DMS 273 (cell line): ENCODE results near the gene TMEM221.
"Not testable (repeated sequence)": the region's sequence is repeated elsewhere in the genome, so short reads cannot be mapped to it uniquely, and the experiment has no call there.

Source experiments
- DNase-seq: peaks from one replicate; lab custom pipeline; 2025; ENCODE audit not compliant: unreplicated experiment; lab: John Stamatoyannopoulos, UW

Gene TMEM221

GRCh38 chr19:17475011-17475540 lies 26.6 kb upstream of the TMEM221 start:
- DNase-seq = not testable (repeated sequence)

DNA sequence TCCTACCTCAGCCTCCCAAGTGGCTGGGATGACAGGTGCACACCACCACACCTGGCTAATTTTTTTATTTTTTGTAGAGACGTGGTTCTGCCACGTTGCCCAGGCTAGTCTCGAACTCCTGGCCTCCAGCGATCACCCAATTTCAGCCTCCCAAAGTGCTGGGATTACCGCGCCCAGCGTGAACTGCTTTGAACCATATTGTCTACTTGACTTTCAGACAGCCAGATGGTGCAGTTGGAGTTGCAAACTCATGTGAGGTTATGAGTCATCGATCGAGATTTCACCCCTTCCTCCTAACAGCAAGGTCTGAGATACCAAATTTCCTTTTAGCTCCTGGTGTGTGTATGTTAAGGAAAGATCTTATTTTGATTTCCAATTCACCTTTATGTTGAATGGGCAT lies 24.6 kb upstream of the TMEM221 start:
- peak; percentile 92 for DNase-seq

- peak; percentile 73 for DNase-seq
Measured at GRCh38 chr19:17471410-17472125, 23.1 kb upstream of the TMEM221 start.

GRCh38 chr19:17470068-17470841 lies 21.8 kb upstream of the TMEM221 start, which contains the start of gene SLC27A1:
Gene SLC27A1 (plus strand): TSS chr19:17470524. CDS start chr19:17470541, 17 bp downstream.
- DNase-seq = peak; percentile 100

- peak; percentile 99 for DNase-seq
Measured at GRCh38 chr19:17469481-17470067, 21.1 kb upstream of the TMEM221 start.

DNA sequence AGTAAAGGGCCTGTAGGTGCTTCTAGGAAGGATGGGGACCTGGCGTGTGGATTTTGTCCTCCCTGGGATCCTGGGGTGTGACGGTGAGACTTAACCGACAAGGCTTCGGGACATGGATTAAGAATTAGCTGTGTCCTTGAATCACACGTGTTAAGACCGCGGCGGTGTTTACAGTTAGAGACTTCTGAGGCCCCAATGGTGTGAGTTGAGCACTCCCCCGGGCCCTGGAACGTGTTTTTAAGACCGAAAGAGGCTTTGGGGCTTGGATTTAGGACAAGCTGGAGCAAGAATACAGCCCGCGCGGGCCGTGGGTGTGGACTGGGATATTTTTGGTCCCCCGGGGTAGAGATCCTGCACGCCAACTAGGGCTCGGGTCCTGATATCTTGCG lies 20.6 kb upstream of the TMEM221 start:
- DNase-seq = peak; percentile 87

- no peak for DNase-seq
Measured at GRCh38 chr19:17468302-17469091, 20.0 kb upstream of the TMEM221 start.

GRCh38 chr19:17467471-17468301 lies 19.2 kb upstream of the TMEM221 start:
- DNase-seq = no peak

DNA sequence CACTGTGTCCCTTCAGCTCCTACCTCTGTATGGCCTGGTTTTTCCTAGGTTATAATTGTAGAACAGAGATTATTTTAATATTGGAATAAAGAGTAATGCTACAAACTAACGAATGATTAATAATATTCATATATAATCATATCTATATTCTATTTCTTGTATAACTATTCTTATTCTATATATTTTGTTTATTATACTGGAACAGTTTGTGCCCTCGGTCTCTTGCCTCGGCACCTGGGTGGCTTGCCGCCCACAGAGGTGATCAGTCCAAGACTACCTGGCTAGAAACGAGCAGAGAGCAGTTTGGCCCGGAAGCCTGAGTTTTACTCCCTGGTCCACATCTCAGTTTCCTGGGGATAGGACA lies 18.0 kb upstream of the TMEM221 start:
- DNase-seq = no peak

- no peak for DNase-seq
Measured at GRCh38 chr19:17460372-17461230, 12.1 kb upstream of the TMEM221 start, which contains the start of gene NXNL1. Gene NXNL1 (minus strand): TSS chr19:17460926. CDS start chr19:17460869, 57 bp downstream.

DNA sequence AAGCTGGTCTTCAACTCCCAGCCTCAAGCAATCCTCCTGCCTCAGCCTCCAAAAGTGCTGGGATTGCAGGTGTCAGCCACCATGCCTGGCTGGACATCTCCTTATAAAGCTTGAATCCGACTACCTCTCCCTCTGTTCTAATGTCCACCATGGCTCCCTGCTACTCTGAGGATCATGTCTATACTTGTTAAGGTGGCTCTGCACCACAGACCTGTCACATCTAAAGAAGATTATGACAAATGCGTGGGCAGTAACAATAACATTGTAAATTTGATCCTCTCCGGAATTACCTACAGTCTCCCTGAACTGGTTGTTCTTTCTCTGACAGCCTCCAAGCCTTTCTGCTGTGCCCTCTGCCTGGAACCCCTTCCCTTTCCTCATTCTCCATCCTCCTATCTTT lies 10.5 kb upstream of the TMEM221 start:
- no peak for DNase-seq

- no peak for DNase-seq
Measured at GRCh38 chr19:17457616-17458015, 9.1 kb upstream of the TMEM221 start.

GRCh38 chr19:17456127-17456526 lies 7.7 kb upstream of the TMEM221 start:
- no peak for DNase-seq

- DNase-seq = peak; percentile 52
Measured at GRCh38 chr19:17455308-17456123, 7.0 kb upstream of the TMEM221 start.

DNA sequence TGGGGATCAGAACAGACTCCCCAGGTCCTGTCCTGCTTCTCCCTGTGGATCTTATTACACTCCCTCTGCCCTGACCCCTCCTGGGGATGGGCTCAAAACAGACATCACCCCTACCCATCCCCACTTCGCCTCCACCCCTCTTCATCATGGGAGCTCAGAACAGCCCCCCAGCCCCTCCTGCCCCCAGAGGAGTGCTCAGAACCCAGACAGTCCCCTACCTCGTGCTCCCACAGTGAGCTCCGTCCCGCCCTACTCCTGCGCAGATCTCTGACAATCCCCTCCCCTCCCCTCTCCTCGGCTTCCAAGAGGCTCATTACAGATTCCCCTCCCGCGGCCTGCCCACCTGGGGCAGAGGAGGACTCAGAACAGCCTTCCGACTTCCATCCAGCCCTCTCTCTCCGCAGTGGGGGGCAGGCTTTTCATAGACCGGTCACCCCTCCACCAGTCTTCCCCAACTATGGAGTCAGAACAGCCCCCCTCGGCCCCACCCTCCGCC lies 6.2 kb upstream of the TMEM221 start:
- DNase-seq = peak; percentile 53

DNA sequence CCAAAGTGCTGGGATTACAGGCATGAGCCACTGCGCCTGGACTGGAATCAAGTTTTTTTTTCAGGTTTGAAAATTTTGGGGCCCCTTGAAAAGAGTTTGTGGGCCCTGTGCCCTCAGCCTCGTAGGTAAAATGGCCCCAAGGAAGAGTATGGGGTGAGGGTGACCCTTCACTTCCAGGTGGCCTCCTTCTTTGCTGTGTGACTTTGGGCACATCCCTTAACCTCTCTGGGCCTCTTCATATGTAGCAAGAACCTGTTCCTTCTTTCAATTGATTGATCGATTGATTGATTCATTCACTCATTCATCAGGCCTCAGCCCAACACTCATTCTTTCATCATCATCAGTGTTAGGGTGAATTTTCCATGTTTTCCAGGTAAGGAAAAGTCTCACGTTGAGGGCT lies 3.4 kb upstream of the TMEM221 start:
- DNase-seq = no peak

- DNase-seq = no peak
Measured at GRCh38 chr19:17450264-17451075, 2.0 kb upstream of the TMEM221 start.
